Pancreas (tissue), 10 donors: ENCODE results near the gene RAPGEF5. TPM values are rescaled to one million over a fixed set of nuclear protein-coding genes. Genes with fewer than 3 reads are reported as not detected.

Experiments used
- ATAC-seq, 4 donors: fragments of 200-7000 bp; cut with Tn5 transposase; one replicate each; pipeline versions ENCODE4 v1.8.0 to v1.9.1; 2020; ENCODE audit warnings: mild to moderate bottlenecking in 4 of 4, moderate library complexity in 4 of 4
- DNase-seq, 6 donors: peaks; one replicate each; pipeline ENCODE4 v3.0.0-alpha.2; 2020
- FAIRE-seq: peaks from 2 replicates; lab custom pipeline; 2012; peaks lifted over from hg19 to GRCh38; lab: Jason Lieb, UNC
- H3K27ac ChIP-seq, 4 donors: fragments of 200-600 bp; sonication (generic); 1 replicate in 3 of 4; 2 replicates in 1 of 4; pipeline versions ENCODE4 v1.5.0 to v1.8.0; 2020
- H3K27me3 ChIP-seq, 4 donors: fragments of 200-600 bp; one replicate each; pipeline ENCODE4 v1.8.0; 2021
- H3K36me3 ChIP-seq, 3 donors: fragments of 200-600 bp; sonication (generic) in 1 of 3; one replicate each; pipeline versions ENCODE4 v1.5.0 to v1.8.0; 2020 to 2021
- H3K4me1 ChIP-seq, 3 donors: fragments of 200-600 bp; one replicate each; pipeline ENCODE4 v1.8.0; 2021
- H3K4me3 ChIP-seq, 4 donors: fragments of 200-600 bp; sonication (generic) in 2 of 4; one replicate each; pipeline versions ENCODE4 v1.5.0 to v1.8.0; 2020 to 2021
- H3K9me3 ChIP-seq, 4 donors: fragments of 200-600 bp; one replicate each; pipeline ENCODE4 v1.8.0; 2021
- WGBS, 2 donors: extraction: QIAGEN DNeasy Blood & Tissue Kit; methylation state at CpG; one replicate each; pipeline ENCODE4 v1.1.7; 2013; 5-methylcytosine and 5-hydroxymethylcytosine counted together
- intact Hi-C, 3 donors: fragments of 100-400 bp; cut with DNase I; formaldehyde crosslinking; loops; one replicate each; pipeline versions ENCODE4 v1.11.1 to v1.14.2; 2022
- polyA plus RNA-seq, 2 donors: library from polyadenylated mRNA; stranded (reverse); fragments of 200-250 nt; gene quantifications; one replicate each; pipeline ENCODE4 v1.2.3, GENCODE V29; 2013
- total RNA-seq, 6 donors: library from RNA; stranded (reverse); fragmentation: NEBNext Ultra II Directional in 4 of 6; extraction: Animal tissue kit (Norgen Biotek cat#: 25700) in 4 of 6; gene quantifications; one replicate each; pipeline versions ENCODE4 v1.2.1 to v1.2.4, GENCODE V29; 2021 to 2023
- TF ChIP-seq, protein P1 (sequence below), 4 donors: fragments of 200-600 bp; sonication (generic) in 3 of 4; IDR thresholded peaks; one replicate each; pipeline versions ENCODE4 v1.5.0 to v1.8.0; 2021; ENCODE audit warnings: antibody characterized with exemption in 4 of 4
- donor health status: healthy with polysubstance abuse.
- donor health status: DM: no; HTN: no; CAD: no; lungs with moderate emphysema.
- donor health status: DM: no; HTN: no; CAD: no.
- donor health status: control.
- donor health status: control.
- donor health status: Bipolar disorder and iron deficiency.
- donor health status: DM: yes; HTN: yes; CAD: no.
- donor health status: DM: no; HTN: no; CAD: no.
- donor health status: DM: no; HTN: no; CAD: no.
- donor health status: DM: yes; HTN: yes; CAD: no.

RAPGEF5 gene
- total and polyA plus RNA-seq, 8 donors = 7.5 to 38.9 (median 29.1) TPM

DNA sequence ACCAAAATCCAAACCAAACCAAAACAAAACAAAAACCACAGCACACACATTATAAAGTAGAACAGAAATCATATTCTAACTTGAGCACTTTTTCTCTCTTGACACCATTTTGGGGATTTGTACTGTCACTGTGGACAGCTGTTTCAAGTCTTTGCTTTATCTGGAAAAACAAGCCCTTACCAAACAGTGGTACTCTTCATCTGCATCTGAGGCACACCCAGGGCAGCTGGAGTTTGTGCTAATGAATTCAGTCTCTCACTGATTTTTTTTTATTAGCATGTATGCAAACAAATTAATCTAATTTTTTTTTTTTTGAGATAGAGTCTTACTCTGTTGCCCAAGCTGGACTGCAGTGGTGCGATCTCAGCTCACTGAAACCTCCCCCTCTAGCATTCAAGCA lies 171.4 kb downstream of the RAPGEF5 start:
- 73 to 79% methylated on average over 1 of the region's 1 CpG for WGBS, 2 donors
- Histone ChIP-seq H3K27me3 (no peaks in the 10 kb centered on the region), H3K4me1 (peaks cover 0 to 35% (median 17%) of the 10 kb centered on the region in 3 donors), H3K36me3 (no peaks in the 10 kb centered on the region), H3K4me3 (no peak overlapping the region), H3K27ac (peak overlapping the region in 1 of 4 donors; percentile 0), H3K9me3 (no peaks in the 10 kb centered on the region)
- FAIRE-seq (no peak), ATAC-seq (no peak), DNase-seq (no peak)
- intact Hi-C loops = no loop called here
- TF ChIP-seq, protein P1, sequence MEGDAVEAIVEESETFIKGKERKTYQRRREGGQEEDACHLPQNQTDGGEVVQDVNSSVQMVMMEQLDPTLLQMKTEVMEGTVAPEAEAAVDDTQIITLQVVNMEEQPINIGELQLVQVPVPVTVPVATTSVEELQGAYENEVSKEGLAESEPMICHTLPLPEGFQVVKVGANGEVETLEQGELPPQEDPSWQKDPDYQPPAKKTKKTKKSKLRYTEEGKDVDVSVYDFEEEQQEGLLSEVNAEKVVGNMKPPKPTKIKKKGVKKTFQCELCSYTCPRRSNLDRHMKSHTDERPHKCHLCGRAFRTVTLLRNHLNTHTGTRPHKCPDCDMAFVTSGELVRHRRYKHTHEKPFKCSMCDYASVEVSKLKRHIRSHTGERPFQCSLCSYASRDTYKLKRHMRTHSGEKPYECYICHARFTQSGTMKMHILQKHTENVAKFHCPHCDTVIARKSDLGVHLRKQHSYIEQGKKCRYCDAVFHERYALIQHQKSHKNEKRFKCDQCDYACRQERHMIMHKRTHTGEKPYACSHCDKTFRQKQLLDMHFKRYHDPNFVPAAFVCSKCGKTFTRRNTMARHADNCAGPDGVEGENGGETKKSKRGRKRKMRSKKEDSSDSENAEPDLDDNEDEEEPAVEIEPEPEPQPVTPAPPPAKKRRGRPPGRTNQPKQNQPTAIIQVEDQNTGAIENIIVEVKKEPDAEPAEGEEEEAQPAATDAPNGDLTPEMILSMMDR (IDR thresholded peaks at IDR 0.05) = no peak

DNA sequence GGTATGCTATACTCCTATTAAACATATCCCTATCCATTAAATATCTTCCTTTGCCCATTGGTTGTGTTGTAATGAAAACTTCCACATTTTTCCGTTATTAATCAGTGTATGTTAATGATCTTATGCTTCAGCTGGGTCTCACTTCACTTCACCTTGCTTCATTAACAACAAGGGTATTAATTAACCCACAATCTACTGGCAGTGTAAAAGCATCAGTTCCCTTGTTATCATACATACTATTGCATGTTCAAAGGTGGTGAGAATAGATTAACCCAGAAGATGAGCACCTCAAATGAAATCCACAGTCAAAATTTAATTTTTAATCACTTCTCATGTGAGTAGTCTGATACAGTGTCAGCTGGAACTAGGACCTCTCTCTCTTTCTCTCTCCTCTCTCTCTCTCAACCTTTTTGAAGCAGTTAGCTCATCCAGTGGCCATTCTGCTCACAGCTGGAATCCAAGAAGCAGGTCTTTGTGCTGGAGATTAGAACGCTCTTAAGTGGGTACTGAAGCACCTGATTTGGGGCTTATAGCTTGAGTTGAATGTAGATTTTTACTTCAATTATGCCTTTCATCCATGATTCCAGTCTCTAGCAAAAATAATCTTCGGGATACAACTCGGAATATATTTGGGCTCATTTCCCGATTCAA lies 172.3 kb downstream of the RAPGEF5 start:
- H3K4me1 ChIP-seq = peaks cover 0 to 34% (median 10%) of the 10 kb centered on the region in 3 donors
- H3K27ac ChIP-seq = no peak overlapping the region
- H3K9me3 ChIP-seq = no peaks in the 10 kb centered on the region
- FAIRE-seq = no peak
- no peaks in the 10 kb centered on the region for H3K36me3 ChIP-seq
- no peak for DNase-seq
- TF ChIP-seq, protein P1 (IDR thresholded peaks at IDR 0.05) = no peak
- H3K27me3 ChIP-seq = no peaks in the 10 kb centered on the region
- intact Hi-C loops = no loop called here
- ATAC-seq = no peak
- H3K4me3 ChIP-seq = no peak overlapping the region
- 88 to 90% methylated on average over 5 of the region's 5 CpGs for WGBS, 2 donors

GRCh38 chr7:22183522-22184280 lies 173.3 kb downstream of the RAPGEF5 start:
- Histone ChIP-seq H3K36me3 (no peaks in the 10 kb centered on the region), H3K4me3 (no peak overlapping the region), H3K27me3 (no peaks in the 10 kb centered on the region), H3K9me3 (no peaks in the 10 kb centered on the region), H3K4me1 (peaks cover 0 to 24% (median 10%) of the 10 kb centered on the region in 3 donors), H3K27ac (peak overlapping the region in 1 of 4 donors; percentile 10)
- no peak for ATAC-seq
- 46 to 49% methylated on average over 6 of the region's 6 CpGs for WGBS, 2 donors
- TF ChIP-seq, protein P1 (IDR thresholded peaks at IDR 0.05) = no peak
- no peak for DNase-seq
- no peak for FAIRE-seq
- intact Hi-C loops = no loop called here

DNA sequence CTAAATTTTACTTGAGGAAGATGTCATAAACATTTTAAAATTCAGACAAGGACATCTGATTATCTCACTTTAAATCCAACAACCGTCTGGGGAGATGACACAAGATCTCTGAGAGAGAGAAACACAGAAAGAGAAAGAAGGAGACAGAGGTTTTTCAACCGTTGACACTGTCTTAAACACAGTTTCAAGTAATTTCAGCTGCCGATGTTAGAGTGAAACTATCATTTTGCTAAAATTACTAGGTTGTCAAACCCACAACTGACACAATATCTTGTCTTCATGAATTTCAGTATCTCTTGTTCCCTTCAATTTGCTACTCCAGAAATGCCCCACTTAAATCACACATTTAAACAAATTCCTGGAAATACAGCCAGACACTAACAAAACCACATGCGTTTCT lies 174.8 kb downstream of the RAPGEF5 start:
- Histone ChIP-seq H3K9me3 (no peaks in the 10 kb centered on the region), H3K36me3 (peaks cover 0 to 3% (median 0%) of the 10 kb centered on the region in 3 donors), H3K27me3 (no peaks in the 10 kb centered on the region), H3K4me3 (no peak overlapping the region), H3K4me1 (peaks cover 6 to 29% (median 18%) of the 10 kb centered on the region in 3 donors), H3K27ac (peak overlapping the region in 1 of 4 donors; percentile 4)
- no peak for DNase-seq
- intact Hi-C loops = no loop called here
- FAIRE-seq = no peak
- 70% methylated on average over 4 of the region's 4 CpGs for WGBS, 2 donors
- ATAC-seq = no peak
- TF ChIP-seq, protein P1 (IDR thresholded peaks at IDR 0.05) = no peak
